Activated CD4-positive, alpha-beta T cell treated with anti-CD3 and anti-CD28 coated beads, Interleukin-2, amount 10 ng/mL, durations not matched to agents 24 days and 14 days (primary cell): ENCODE data around the gene CLDN18. TPM values are rescaled to one million over a fixed set of nuclear protein-coding genes. Genes with fewer than 3 reads are reported as not detected.

Source experiments
- DNase-seq: peaks from one replicate; pipeline ENCODE4 v3.0.0; 2022
- H3K27ac Mint-ChIP-seq: one replicate; pipeline ENCODE4 v1.8.0; 2022; ENCODE audit warnings: mild to moderate bottlenecking, mixed read lengths
- H3K27me3 Mint-ChIP-seq: one replicate; pipeline ENCODE4 v1.8.0; 2022; ENCODE audit warnings: mixed read lengths
- H3K36me3 Mint-ChIP-seq: one replicate; pipeline ENCODE4 v1.8.0; 2022; ENCODE audit warnings: low read depth, mild to moderate bottlenecking, mixed read lengths
- H3K4me1 Mint-ChIP-seq: one replicate; pipeline ENCODE4 v1.8.0; 2021; ENCODE audit warnings: mixed read lengths
- H3K4me3 Mint-ChIP-seq: one replicate; pipeline ENCODE4 v1.8.0; 2022; ENCODE audit warnings: mild to moderate bottlenecking, moderate library complexity, mixed read lengths
- H3K9me3 Mint-ChIP-seq: one replicate; pipeline ENCODE4 v1.8.0; 2021; ENCODE audit warnings: mixed read lengths
- intact Hi-C: fragments of 100-400 bp; cut with micrococcal nuclease; formaldehyde crosslinking; loops from one replicate; pipeline ENCODE4 v1.15.1; 2023
- total RNA-seq: library from RNA; stranded (reverse); gene quantifications from 2 replicates; pipeline ENCODE4 v1.2.3, GENCODE V29; 2022

The CLDN18 gene
- total RNA-seq, 1 donor from 2014 or later: not detected

DNA sequence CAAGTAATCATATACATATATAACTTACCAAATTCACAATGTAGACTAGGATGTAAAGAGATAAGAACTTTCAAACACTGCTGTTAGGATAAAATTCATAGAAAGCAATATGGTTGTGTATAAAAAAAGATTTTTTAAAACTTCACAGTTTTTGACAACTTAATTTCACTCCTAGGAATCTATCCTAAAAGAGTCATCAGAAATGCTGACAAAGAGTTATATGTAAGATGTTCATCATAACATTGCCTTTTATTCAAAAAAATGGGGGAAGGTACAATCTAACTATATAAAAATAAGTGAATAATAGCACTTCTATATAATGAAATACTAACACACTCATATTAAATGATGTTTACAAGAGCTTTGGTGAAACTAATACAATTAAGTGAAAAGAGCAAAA lies 4.3 kb upstream of the CLDN18 start:
- no peak for DNase-seq
- Mint-ChIP-seq H3K4me3 (no peak overlapping the region), H3K27me3 (peaks cover 2% of the 10 kb centered on the region), H3K4me1 (no peaks in the 10 kb centered on the region), H3K36me3 (no peaks in the 10 kb centered on the region), H3K9me3 (no peaks in the 10 kb centered on the region), H3K27ac (no peak overlapping the region)
- intact Hi-C loops: no loop called here

DNA sequence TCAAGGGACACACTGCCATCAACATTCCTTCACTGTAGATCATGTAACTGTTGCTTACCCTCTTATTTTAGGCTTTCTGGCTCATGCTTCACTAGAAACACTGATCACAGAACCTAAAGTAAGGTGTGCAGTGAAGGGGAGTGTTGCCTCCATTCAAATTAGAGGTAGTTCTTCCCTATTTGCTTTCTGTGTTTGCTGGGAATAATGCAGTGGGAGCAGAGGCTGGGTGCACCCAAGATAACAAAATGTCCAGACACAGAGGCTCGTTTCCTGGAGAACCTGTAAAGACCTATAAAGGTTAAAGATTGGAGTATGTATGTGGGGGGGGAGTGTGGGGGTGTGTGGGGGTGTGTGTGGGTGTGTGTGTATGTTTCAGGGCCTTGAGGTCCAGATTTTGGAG lies 2.1 kb upstream of the CLDN18 start:
- Mint-ChIP-seq H3K9me3 (no peaks in the 10 kb centered on the region), H3K36me3 (no peaks in the 10 kb centered on the region), H3K4me1 (no peaks in the 10 kb centered on the region), H3K27ac (no peak overlapping the region), H3K4me3 (no peak overlapping the region), H3K27me3 (peaks cover 8% of the 10 kb centered on the region)
- peak; percentile 18 for DNase-seq
- intact Hi-C loops: no loop called here

DNA sequence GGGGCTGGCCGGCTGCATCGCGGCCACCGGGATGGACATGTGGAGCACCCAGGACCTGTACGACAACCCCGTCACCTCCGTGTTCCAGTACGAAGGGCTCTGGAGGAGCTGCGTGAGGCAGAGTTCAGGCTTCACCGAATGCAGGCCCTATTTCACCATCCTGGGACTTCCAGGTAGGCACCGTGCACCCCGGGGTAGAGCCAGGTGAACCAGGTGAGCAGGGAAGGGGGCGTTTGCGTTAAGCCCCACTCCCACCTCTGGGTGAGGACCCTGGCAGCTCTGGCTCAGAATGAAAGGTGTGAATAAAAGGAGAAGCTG lies 267 bp downstream of the CLDN18 start:
- Mint-ChIP-seq H3K27ac (no peak overlapping the region), H3K4me1 (no peaks in the 10 kb centered on the region), H3K9me3 (no peaks in the 10 kb centered on the region), H3K4me3 (no peak overlapping the region), H3K27me3 (peaks cover 11% of the 10 kb centered on the region), H3K36me3 (no peaks in the 10 kb centered on the region)
- no peak for DNase-seq
- intact Hi-C loops: no loop called here

- Mint-ChIP-seq H3K9me3 (no peaks in the 10 kb centered on the region), H3K36me3 (no peaks in the 10 kb centered on the region)
- intact Hi-C loops: no loop called here
Observed at GRCh38 chr3:138011722-138012121, 1.8 kb downstream of the CLDN18 start.

GRCh38 chr3:138012526-138012925 lies 2.6 kb downstream of the CLDN18 start:
- Mint-ChIP-seq H3K4me3 (no peak overlapping the region), H3K36me3 (no peaks in the 10 kb centered on the region)
- intact Hi-C loops: no loop called here

More at GRCh38 chr3:138011722-138012121, 1.8 kb downstream of the CLDN18 start:
- H3K27me3 Mint-ChIP-seq: peaks cover 10% of the 10 kb centered on the region
- no peak overlapping the region for H3K4me3 Mint-ChIP-seq
- no peak for DNase-seq
- no peaks in the 10 kb centered on the region for H3K4me1 Mint-ChIP-seq
- H3K27ac Mint-ChIP-seq: no peak overlapping the region

GRCh38 chr3:138016065-138016464 lies 6.1 kb downstream of the CLDN18 start:
- H3K4me3 Mint-ChIP-seq: no peak overlapping the region
- H3K4me1 Mint-ChIP-seq: no peaks in the 10 kb centered on the region
- intact Hi-C loops: no loop called here
- H3K27ac Mint-ChIP-seq: no peak overlapping the region
- peaks cover 10% of the 10 kb centered on the region for H3K27me3 Mint-ChIP-seq
- DNase-seq: no peak
- H3K9me3 Mint-ChIP-seq: no peaks in the 10 kb centered on the region
- no peaks in the 10 kb centered on the region for H3K36me3 Mint-ChIP-seq

More at GRCh38 chr3:138012526-138012925, 2.6 kb downstream of the CLDN18 start:
- no peaks in the 10 kb centered on the region for H3K9me3 Mint-ChIP-seq
- peaks cover 10% of the 10 kb centered on the region for H3K27me3 Mint-ChIP-seq
- no peak for DNase-seq
- H3K4me1 Mint-ChIP-seq: no peaks in the 10 kb centered on the region
- no peak overlapping the region for H3K27ac Mint-ChIP-seq

DNA sequence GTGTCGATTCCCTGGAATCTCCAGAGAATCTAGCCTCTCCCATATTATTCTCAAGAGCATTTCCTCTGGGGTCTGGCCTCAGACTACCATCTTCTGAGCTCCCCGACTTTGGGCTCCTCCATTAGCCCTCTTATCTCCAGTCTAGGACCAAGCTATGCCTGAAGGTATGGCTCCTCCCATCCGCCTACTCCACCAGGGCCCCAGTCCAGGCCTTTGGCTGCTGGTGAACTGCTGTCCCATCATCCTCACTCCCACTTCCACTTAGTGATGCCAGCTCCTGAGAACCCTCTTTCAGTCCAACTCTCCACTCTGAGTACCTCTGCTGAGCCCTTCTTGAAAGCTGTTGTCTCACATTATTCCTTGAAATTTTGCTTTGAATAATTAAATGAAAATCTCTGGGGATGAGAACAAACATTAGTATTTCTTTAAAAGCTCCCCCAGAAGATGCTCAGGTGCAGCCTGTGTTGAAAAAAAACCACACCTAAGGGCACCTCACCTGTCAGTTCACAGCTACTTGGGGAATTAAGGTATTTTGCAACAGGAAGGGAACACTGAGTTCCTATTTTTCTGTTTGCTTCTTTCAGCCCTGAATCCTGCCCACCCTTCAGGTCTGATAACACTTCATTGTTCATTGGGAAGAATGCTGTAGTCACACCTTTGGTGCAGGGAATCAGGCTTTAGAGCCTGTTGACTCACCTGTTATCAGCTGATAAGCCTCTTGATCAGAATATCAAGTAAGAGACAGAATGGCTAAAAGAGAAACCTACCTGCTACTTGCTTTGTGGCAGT lies 9.5 kb downstream of the CLDN18 start:
- Mint-ChIP-seq H3K36me3 (no peaks in the 10 kb centered on the region), H3K4me3 (no peak overlapping the region), H3K27ac (no peak overlapping the region), H3K9me3 (no peaks in the 10 kb centered on the region), H3K27me3 (peaks cover 4% of the 10 kb centered on the region), H3K4me1 (no peaks in the 10 kb centered on the region)
- intact Hi-C loops: no loop called here
- DNase-seq: no peak

GRCh38 chr3:138023754-138024153 lies 13.8 kb downstream of the CLDN18 start:
- Mint-ChIP-seq H3K27me3 (peaks cover 13% of the 10 kb centered on the region), H3K27ac (no peak overlapping the region), H3K36me3 (no peaks in the 10 kb centered on the region), H3K4me3 (no peak overlapping the region), H3K4me1 (no peaks in the 10 kb centered on the region), H3K9me3 (no peaks in the 10 kb centered on the region)
- no peak for DNase-seq
- intact Hi-C loops: no loop called here

GRCh38 chr3:138025553-138025952 lies 15.6 kb downstream of the CLDN18 start:
- no peak overlapping the region for H3K4me3 Mint-ChIP-seq
- DNase-seq: no peak
- H3K4me1 Mint-ChIP-seq: no peaks in the 10 kb centered on the region
- no peak overlapping the region for H3K27ac Mint-ChIP-seq
- intact Hi-C loops: no loop called here
- H3K27me3 Mint-ChIP-seq: peaks cover 13% of the 10 kb centered on the region
- H3K36me3 Mint-ChIP-seq: no peaks in the 10 kb centered on the region
- no peaks in the 10 kb centered on the region for H3K9me3 Mint-ChIP-seq

GRCh38 chr3:138027821-138028220 lies 17.9 kb downstream of the CLDN18 start:
- Mint-ChIP-seq H3K36me3 (no peaks in the 10 kb centered on the region), H3K4me1 (no peaks in the 10 kb centered on the region), H3K27me3 (peaks cover 16% of the 10 kb centered on the region), H3K9me3 (no peaks in the 10 kb centered on the region), H3K4me3 (no peak overlapping the region), H3K27ac (no peak overlapping the region)
- no peak for DNase-seq
- intact Hi-C loops: no loop called here

DNA sequence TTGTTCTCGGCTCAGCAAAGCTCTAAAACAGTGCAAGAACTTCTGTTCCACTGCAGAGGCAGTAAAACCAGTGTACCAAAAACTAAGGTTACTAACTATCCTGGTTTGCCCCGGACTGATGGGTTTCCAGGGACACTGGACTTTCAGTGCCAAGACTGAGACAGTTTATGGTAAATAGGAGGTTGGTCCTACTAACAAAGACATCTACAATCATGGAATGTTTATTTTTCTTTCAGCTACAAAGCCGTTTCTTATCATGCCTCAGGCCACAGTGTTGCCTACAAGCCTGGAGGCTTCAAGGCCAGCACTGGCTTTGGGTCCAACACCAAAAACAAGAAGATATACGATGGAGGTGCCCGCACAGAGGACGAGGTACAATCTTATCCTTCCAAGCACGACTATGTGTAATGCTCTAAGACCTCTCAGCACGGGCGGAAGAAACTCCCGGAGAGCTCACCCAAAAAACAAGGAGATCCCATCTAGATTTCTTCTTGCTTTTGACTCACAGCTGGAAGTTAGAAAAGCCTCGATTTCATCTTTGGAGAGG lies 20.8 kb downstream of the CLDN18 start:
- intact Hi-C loops: no loop called here
- Mint-ChIP-seq H3K4me3 (no peak overlapping the region), H3K27me3 (peaks cover 14% of the 10 kb centered on the region), H3K4me1 (no peaks in the 10 kb centered on the region), H3K36me3 (no peaks in the 10 kb centered on the region), H3K9me3 (no peaks in the 10 kb centered on the region), H3K27ac (no peak overlapping the region)
- no peak for DNase-seq

DNA sequence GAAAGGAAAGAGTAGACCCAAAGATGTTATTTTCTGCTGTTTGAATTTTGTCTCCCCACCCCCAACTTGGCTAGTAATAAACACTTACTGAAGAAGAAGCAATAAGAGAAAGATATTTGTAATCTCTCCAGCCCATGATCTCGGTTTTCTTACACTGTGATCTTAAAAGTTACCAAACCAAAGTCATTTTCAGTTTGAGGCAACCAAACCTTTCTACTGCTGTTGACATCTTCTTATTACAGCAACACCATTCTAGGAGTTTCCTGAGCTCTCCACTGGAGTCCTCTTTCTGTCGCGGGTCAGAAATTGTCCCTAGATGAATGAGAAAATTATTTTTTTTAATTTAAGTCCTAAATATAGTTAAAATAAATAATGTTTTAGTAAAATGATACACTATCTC lies 21.6 kb downstream of the CLDN18 start:
- no peaks in the 10 kb centered on the region for H3K9me3 Mint-ChIP-seq
- no peak overlapping the region for H3K4me3 Mint-ChIP-seq
- no peaks in the 10 kb centered on the region for H3K36me3 Mint-ChIP-seq
- H3K4me1 Mint-ChIP-seq: no peaks in the 10 kb centered on the region
- H3K27ac Mint-ChIP-seq: no peak overlapping the region
- DNase-seq: no peak
- intact Hi-C loops: no loop called here
- peaks cover 12% of the 10 kb centered on the region for H3K27me3 Mint-ChIP-seq

DNA sequence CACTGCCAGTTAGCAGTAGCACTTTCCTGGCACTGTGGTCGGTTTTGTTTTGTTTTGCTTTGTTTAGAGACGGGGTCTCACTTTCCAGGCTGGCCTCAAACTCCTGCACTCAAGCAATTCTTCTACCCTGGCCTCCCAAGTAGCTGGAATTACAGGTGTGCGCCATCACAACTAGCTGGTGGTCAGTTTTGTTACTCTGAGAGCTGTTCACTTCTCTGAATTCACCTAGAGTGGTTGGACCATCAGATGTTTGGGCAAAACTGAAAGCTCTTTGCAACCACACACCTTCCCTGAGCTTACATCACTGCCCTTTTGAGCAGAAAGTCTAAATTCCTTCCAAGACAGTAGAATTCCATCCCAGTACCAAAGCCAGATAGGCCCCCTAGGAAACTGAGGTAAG lies 22.6 kb downstream of the CLDN18 start:
- Mint-ChIP-seq H3K4me3 (no peak overlapping the region), H3K27ac (no peak overlapping the region), H3K27me3 (peaks cover 11% of the 10 kb centered on the region), H3K36me3 (no peaks in the 10 kb centered on the region), H3K4me1 (no peaks in the 10 kb centered on the region), H3K9me3 (no peaks in the 10 kb centered on the region)
- intact Hi-C loops: no loop called here
- no peak for DNase-seq

DNA sequence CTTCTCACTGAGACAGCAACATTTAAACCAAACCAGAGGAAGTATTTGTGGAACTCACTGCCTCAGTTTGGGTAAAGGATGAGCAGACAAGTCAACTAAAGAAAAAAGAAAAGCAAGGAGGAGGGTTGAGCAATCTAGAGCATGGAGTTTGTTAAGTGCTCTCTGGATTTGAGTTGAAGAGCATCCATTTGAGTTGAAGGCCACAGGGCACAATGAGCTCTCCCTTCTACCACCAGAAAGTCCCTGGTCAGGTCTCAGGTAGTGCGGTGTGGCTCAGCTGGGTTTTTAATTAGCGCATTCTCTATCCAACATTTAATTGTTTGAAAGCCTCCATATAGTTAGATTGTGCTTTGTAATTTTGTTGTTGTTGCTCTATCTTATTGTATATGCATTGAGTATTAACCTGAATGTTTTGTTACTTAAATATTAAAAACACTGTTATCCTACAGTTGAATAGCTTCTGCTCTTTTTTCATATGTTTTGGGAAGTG lies 23.3 kb downstream of the CLDN18 start:
- intact Hi-C loops: no loop called here
- Mint-ChIP-seq H3K36me3 (no peaks in the 10 kb centered on the region), H3K4me1 (no peaks in the 10 kb centered on the region), H3K4me3 (no peak overlapping the region), H3K27ac (no peak overlapping the region), H3K9me3 (no peaks in the 10 kb centered on the region), H3K27me3 (peaks cover 14% of the 10 kb centered on the region)
- DNase-seq: no peak

- Mint-ChIP-seq H3K27me3 (peaks cover 23% of the 10 kb centered on the region), H3K27ac (no peak overlapping the region), H3K4me1 (no peaks in the 10 kb centered on the region), H3K9me3 (no peaks in the 10 kb centered on the region), H3K36me3 (no peaks in the 10 kb centered on the region), H3K4me3 (no peak overlapping the region)
- no peak for DNase-seq
- intact Hi-C loops: loop anchor here (5.0 kb wide), 1 partner anchor 528 kb away; no protein-coding TSS in a partner anchor
Observed at GRCh38 chr3:138034918-138035317, 25.0 kb downstream of the CLDN18 start.
